Activated B cell treated with CpG ODN at 0.5 μM for 24 hours (primary cell): Measurements from ENCODE around the gene HOXB3. TPM values are rescaled to one million over a fixed set of nuclear protein-coding genes. Genes with fewer than 3 reads are reported as not detected.

Experiments used
- ATAC-seq: fragments of 200-7000 bp; cut with Tn5 transposase; one replicate; pipeline ENCODE4 v1.10.0; 2021; ENCODE audit warnings: low read depth, mild to moderate bottlenecking, moderate library complexity
- CTCF ChIA-PET: fragments of 350-600 bp; sonication (Branson Sonifier 250); formaldehyde crosslinking; loops from one replicate; lab custom pipeline; 2021; ENCODE audit warnings: antibody characterized with exemption; lab: Charles Lee
- POLR2A ChIA-PET: fragments of 350-600 bp; sonication (Branson Sonifier 250); formaldehyde crosslinking; loops from one replicate; lab custom pipeline; 2021; ENCODE audit warnings: antibody characterized with exemption; lab: Charles Lee
- DNase-seq: peaks from one replicate; pipeline ENCODE4 v3.0.0; 2022
- H3K27ac Mint-ChIP-seq: one replicate; pipeline ENCODE4 v1.8.0; 2020; ENCODE audit warnings: mixed read lengths
- H3K27me3 Mint-ChIP-seq: one replicate; pipeline ENCODE4 v1.8.0; 2021; ENCODE audit warnings: mixed read lengths
- H3K36me3 Mint-ChIP-seq: one replicate; pipeline ENCODE4 v1.8.0; 2021; ENCODE audit warnings: low read depth, mixed read lengths
- H3K4me1 Mint-ChIP-seq: one replicate; pipeline ENCODE4 v1.8.0; 2021; ENCODE audit warnings: mixed read lengths
- H3K4me3 Mint-ChIP-seq: one replicate; pipeline ENCODE4 v1.8.0; 2020; ENCODE audit warnings: mild to moderate bottlenecking, mixed read lengths
- H3K9me3 Mint-ChIP-seq: one replicate; pipeline ENCODE4 v1.8.0; 2020; ENCODE audit warnings: mixed read lengths
- intact Hi-C: fragments of 100-400 bp; cut with micrococcal nuclease; formaldehyde crosslinking; loops from one replicate; pipeline ENCODE4 v1.15.1; 2024
- total RNA-seq: library from RNA; stranded (reverse); gene quantifications from 2 replicates; pipeline ENCODE4 v1.2.3, GENCODE V29; 2022
- TF ChIP-seq, protein P1 (sequence below): fragments of 200-600 bp; IDR thresholded peaks from one replicate; pipeline ENCODE4 v1.8.0; 2022; ENCODE audit warnings: antibody characterized with exemption, mild to moderate bottlenecking

HOXB3 gene
- total RNA-seq, 1 donor from 2014 or later: 2.6 TPM

DNA sequence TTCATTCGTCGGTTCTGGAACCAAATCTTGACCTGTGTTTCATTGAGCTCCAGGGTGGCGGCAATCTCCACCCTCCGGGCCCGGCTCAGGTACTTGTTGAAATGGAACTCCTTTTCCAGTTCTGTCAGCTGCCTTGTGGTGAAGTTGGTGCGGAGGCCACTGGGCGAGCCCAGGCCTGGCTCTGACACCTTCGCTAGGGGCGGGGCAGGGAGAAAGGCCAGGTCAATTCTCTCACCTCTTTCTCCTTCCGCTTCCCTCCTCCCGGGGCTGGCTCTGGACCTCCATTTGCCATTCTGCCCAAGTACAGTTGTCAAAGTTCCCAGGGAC, 60.4 kb downstream of the HOXB3 start:
- POLR2A ChIA-PET: interaction anchor here (0.6 kb wide), 1 partner anchor 192 kb away, joined by 8 read pairs; no protein-coding TSS in a partner anchor
- TF ChIP-seq, protein P1, sequence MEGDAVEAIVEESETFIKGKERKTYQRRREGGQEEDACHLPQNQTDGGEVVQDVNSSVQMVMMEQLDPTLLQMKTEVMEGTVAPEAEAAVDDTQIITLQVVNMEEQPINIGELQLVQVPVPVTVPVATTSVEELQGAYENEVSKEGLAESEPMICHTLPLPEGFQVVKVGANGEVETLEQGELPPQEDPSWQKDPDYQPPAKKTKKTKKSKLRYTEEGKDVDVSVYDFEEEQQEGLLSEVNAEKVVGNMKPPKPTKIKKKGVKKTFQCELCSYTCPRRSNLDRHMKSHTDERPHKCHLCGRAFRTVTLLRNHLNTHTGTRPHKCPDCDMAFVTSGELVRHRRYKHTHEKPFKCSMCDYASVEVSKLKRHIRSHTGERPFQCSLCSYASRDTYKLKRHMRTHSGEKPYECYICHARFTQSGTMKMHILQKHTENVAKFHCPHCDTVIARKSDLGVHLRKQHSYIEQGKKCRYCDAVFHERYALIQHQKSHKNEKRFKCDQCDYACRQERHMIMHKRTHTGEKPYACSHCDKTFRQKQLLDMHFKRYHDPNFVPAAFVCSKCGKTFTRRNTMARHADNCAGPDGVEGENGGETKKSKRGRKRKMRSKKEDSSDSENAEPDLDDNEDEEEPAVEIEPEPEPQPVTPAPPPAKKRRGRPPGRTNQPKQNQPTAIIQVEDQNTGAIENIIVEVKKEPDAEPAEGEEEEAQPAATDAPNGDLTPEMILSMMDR: no peak
- ATAC-seq (no peak), DNase-seq (no peak)
- Mint-ChIP-seq H3K27ac (no peak overlapping the region), H3K36me3 (no peaks in the 10 kb centered on the region), H3K4me3 (no peak overlapping the region), H3K4me1 (no peaks in the 10 kb centered on the region), H3K9me3 (no peaks in the 10 kb centered on the region), H3K27me3 (peaks cover 37% of the 10 kb centered on the region)
- CTCF ChIA-PET: interaction anchor here (0.6 kb wide), 1 partner anchor 400 kb away, joined by 3 read pairs; no protein-coding TSS in a partner anchor
- intact Hi-C loops: no loop called here

GRCh38 chr17:48528936-48529682, 60.9 kb downstream of the HOXB3 start:
- Mint-ChIP-seq H3K27me3 (peaks cover 40% of the 10 kb centered on the region), H3K4me1 (no peaks in the 10 kb centered on the region), H3K36me3 (no peaks in the 10 kb centered on the region), H3K27ac (no peak overlapping the region), H3K4me3 (no peak overlapping the region), H3K9me3 (no peaks in the 10 kb centered on the region)
- CTCF ChIA-PET: no interaction called here
- TF ChIP-seq, protein P1: no peak
- intact Hi-C loops: no loop called here
- POLR2A ChIA-PET: interaction anchor here (0.6 kb wide), 1 partner anchor 192 kb away, joined by 8 read pairs; no protein-coding TSS in a partner anchor
- no peak for DNase-seq
- ATAC-seq: no peak

DNA sequence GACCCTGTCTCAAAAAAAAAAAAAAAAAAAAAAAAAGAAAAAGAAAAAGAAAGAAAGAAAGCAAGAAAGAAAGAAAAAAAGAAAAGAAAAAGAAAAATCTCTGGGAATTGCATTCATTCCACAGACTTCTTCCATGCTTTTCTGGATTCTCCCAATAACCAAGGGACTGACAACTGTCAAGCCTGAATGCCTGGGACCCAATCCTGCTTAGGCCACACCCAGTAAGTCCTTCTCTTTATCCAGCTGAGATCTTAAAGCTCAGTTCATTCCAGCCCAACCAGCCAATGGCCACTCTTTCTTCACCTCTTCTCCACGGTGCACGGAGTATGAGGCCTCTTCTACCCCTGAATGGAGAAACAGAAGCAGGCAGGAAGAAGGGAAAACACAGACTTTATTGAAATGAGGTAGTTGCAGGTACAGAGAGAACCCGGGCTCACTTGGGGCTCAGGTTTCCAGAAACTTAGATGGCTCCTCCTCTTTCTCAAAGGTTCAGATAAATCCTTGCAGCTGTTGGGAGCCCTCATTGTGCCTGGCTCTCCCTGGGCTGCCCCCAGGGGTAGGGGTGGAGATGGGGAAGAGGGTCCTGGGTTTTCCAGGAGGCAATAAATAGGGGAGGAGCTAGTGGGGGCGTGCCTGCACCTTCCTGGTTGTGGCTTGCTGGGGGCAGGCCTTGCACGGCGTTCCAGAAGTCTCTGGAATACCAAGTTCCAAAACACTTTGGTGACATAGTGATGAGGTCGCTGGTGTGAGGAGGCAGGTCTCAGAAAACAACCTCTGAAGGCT, 61.7 kb downstream of the HOXB3 start:
- ATAC-seq (no peak), DNase-seq (no peak)
- H3K9me3 Mint-ChIP-seq: no peaks in the 10 kb centered on the region
- H3K36me3 Mint-ChIP-seq: no peaks in the 10 kb centered on the region
- no peaks in the 10 kb centered on the region for H3K4me1 Mint-ChIP-seq
- TF ChIP-seq, protein P1: no peak
- H3K4me3 Mint-ChIP-seq: no peak overlapping the region
- peaks cover 46% of the 10 kb centered on the region for H3K27me3 Mint-ChIP-seq
- ChIA-PET POLR2A (no interaction called here), CTCF (no interaction called here)
- intact Hi-C loops: no loop called here
- no peak overlapping the region for H3K27ac Mint-ChIP-seq

DNA sequence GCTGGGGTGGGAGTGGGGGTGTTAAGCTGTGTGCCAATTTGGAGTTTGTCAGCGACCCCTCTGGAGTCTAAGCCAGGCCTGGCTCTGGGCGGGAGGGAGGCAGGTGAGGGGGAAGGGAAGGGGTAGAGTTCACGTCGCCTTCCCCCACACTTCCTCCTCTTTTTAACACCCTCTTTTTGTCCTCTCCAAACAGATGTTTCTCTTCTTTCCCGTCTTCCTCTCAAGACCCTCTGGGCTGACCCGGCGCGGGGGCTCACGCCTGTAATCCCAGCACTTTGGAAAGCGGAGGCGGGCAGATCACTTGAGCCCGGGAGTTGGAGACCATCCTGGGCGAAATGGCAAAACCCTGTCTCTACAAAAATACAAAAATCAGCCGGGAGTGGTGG, 62.5 kb downstream of the HOXB3 start:
- intact Hi-C loops: no loop called here
- DNase-seq (no peak), ATAC-seq (no peak)
- ChIA-PET POLR2A (interaction anchor here (0.6 kb wide), 1 partner anchor 64 kb away, joined by 4 read pairs; no protein-coding TSS in a partner anchor), CTCF (no interaction called here)
- no peak overlapping the region for H3K4me3 Mint-ChIP-seq
- TF ChIP-seq, protein P1: no peak
- peaks cover 51% of the 10 kb centered on the region for H3K27me3 Mint-ChIP-seq
- H3K4me1 Mint-ChIP-seq: no peaks in the 10 kb centered on the region
- H3K9me3 Mint-ChIP-seq: no peaks in the 10 kb centered on the region
- no peaks in the 10 kb centered on the region for H3K36me3 Mint-ChIP-seq
- no peak overlapping the region for H3K27ac Mint-ChIP-seq
